Uterus (tissue), 4 donors: ENCODE data around the gene KIRREL2. TPM values are rescaled to one million over a fixed set of nuclear protein-coding genes. Genes with fewer than 3 reads are reported as not detected.

Source experiments
- DNase-seq, 2 donors: peaks; one replicate each; pipeline ENCODE4 v3.0.0-alpha.2; 2019 to 2020
- H3K27ac ChIP-seq, 2 donors: fragments of 200-600 bp; sonication (generic); 1 replicate in 1 of 2; 2 replicates in 1 of 2; pipeline ENCODE4 v1.5.1; 2016 to 2018
- H3K27me3 ChIP-seq, 2 donors: fragments of 200-600 bp; sonication (generic); one replicate each; pipeline ENCODE4 v1.5.1; 2018 to 2019; ENCODE audit warnings: control low read depth in 1 of 2
- H3K36me3 ChIP-seq, 2 donors: fragments of 200-600 bp; sonication (generic); one replicate each; pipeline ENCODE4 v1.5.1; 2019; ENCODE audit warnings: control low read depth in 1 of 2
- H3K4me1 ChIP-seq, 2 donors: fragments of 200-600 bp; sonication (generic); one replicate each; pipeline ENCODE4 v1.5.1; 2018 to 2019; ENCODE audit warnings: control low read depth in 1 of 2
- H3K4me3 ChIP-seq, 2 donors: fragments of 200-600 bp; sonication (generic); 1 replicate in 1 of 2; 2 replicates in 1 of 2; pipeline ENCODE4 v1.5.1; 2018 to 2019; ENCODE audit warnings: mild to moderate bottlenecking in 1 of 2
- H3K9me3 ChIP-seq, 2 donors: fragments of 200-600 bp; sonication (generic); one replicate each; pipeline ENCODE4 v1.5.1; 2019; ENCODE audit warnings: control low read depth in 1 of 2
- POLR2A ChIP-seq, 2 donors: fragments of 450-650 bp; IDR thresholded peaks; one replicate each; pipeline ENCODE4 v1.6.1; 2016; ENCODE audit warnings: antibody characterized with exemption in 2 of 2, mild to moderate bottlenecking in 1 of 2, moderate library complexity in 1 of 2
- intact Hi-C: fragments of 100-400 bp; cut with DNase I; formaldehyde crosslinking; loops from one replicate; pipeline ENCODE4 v1.15.1; 2023; ENCODE audit warnings: low total_unique reads
- total RNA-seq, 4 donors: library from RNA; depleted of rRNA in 3 of 4; stranded (reverse); fragments of >200 nt in 3 of 4; gene quantifications; one replicate each; pipeline versions ENCODE4 v1.1.0 to v1.2.4, GENCODE V29; 2014 to 2023
- TF ChIP-seq, protein P1 (sequence below), 4 experiments: fragments of 200-600 bp in 2 of 4; fragments of 450-650 bp in 2 of 4; sonication (generic) in 2 of 4; IDR thresholded peaks; one replicate each; pipeline ENCODE4 v1.5.1; 2016 to 2019; ENCODE audit warnings: antibody characterized with exemption in 4 of 4, mild to moderate bottlenecking in 2 of 4, moderate library complexity in 1 of 4
- donor health status: DM: yes; HTN: yes; CAD: no.

The KIRREL2 gene
- total RNA-seq, 4 donors from 2014 or later, result 0.55 to 2.8 TPM; not detected in 2

DNA sequence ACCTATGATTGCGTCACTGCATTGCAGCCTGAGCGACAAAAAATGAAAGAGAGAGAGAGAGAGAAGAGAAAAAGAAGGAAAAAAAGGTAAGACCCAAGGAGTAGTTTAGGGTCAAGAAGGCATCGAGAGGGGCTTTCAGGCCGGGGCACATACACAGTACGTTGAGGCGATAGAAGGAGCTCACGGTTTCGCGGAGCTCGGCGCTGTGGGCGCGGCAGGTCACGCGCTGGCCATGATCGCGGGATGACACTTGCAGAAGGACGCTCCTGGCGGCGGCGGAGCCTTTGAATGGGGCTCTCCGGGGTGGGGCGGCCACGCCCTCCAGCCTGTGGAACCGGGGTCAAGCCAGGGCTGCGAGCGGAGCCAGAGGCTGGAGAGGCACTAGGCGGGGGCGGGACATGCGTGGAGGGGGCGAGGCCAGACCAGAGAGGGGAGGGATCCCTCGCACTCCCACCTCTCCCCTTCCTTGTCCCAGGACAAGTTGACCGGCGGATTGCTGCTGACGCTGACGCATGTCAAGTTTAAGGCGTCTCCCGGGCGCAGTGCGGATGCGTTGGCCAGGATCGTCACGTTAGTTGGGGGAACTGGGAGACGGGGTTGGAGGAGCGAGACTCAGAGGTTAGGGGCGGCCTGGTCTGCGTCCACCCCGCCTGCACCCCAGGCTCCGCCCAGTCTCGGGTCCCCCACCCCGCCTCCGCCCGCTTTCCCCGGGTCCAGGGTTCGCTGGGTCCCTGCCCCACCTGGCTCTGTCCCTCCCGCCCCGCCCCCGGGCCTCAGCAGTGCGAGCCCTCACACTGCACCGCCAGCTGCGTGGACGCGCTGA, 11.3 kb upstream of the KIRREL2 start:
- DNase-seq, result no peak
- peaks cover 0 to 11% of the 10 kb centered on the region in 2 donors for H3K4me1 ChIP-seq
- no peak overlapping the region for H3K4me3 ChIP-seq
- peaks cover 16 to 26% of the 10 kb centered on the region in 2 donors for H3K27me3 ChIP-seq
- no peak for TF ChIP-seq POLR2A (IDR thresholded peaks at IDR 0.05)
- TF ChIP-seq, protein P1, sequence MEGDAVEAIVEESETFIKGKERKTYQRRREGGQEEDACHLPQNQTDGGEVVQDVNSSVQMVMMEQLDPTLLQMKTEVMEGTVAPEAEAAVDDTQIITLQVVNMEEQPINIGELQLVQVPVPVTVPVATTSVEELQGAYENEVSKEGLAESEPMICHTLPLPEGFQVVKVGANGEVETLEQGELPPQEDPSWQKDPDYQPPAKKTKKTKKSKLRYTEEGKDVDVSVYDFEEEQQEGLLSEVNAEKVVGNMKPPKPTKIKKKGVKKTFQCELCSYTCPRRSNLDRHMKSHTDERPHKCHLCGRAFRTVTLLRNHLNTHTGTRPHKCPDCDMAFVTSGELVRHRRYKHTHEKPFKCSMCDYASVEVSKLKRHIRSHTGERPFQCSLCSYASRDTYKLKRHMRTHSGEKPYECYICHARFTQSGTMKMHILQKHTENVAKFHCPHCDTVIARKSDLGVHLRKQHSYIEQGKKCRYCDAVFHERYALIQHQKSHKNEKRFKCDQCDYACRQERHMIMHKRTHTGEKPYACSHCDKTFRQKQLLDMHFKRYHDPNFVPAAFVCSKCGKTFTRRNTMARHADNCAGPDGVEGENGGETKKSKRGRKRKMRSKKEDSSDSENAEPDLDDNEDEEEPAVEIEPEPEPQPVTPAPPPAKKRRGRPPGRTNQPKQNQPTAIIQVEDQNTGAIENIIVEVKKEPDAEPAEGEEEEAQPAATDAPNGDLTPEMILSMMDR (IDR thresholded peaks at IDR 0.05), result no peak
- H3K27ac ChIP-seq, result no peak overlapping the region
- no peaks in the 10 kb centered on the region for H3K9me3 ChIP-seq
- H3K36me3 ChIP-seq, result no peaks in the 10 kb centered on the region
- intact Hi-C loops, result no loop called here

DNA sequence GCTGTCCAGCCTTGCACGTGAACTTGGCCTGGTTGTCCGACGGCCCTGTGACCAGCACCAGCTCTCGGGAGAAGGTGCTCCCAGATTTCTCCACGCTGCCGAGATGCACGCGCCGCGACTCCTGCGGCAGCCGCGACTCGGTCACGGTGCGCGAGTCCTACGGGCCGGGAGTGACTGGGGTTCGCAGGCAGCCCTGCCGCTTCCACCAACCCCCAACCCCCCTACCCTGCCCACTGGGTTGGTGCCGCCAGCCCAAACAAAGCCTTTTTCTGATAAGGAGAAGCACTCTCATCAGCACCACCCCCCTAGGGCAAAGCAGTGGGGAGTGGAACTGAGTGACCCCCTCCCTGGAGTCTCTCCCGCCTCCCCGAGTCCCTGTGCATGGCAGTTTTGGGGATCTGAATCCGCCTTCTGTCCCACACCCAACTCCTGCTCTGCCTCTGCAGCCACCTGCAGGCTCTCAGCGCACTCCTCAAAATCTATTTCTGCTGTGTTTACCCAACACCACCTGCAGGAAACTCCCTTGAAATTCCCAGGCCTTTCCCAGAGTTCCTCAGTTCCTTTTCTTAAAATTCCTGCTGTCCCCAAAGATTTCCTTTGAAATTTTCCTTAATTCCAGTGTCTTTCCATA, 10.6 kb upstream of the KIRREL2 start:
- DNase-seq, result no peak
- Histone ChIP-seq H3K4me1 (peaks cover 0 to 11% of the 10 kb centered on the region in 2 donors), H3K27ac (no peak overlapping the region), H3K4me3 (no peak overlapping the region), H3K9me3 (no peaks in the 10 kb centered on the region), H3K36me3 (no peaks in the 10 kb centered on the region), H3K27me3 (peaks cover 16 to 26% of the 10 kb centered on the region in 2 donors)
- intact Hi-C loops, result no loop called here
- TF ChIP-seq, protein P1 (IDR thresholded peaks at IDR 0.05), result no peak
- no peak for TF ChIP-seq POLR2A (IDR thresholded peaks at IDR 0.05)

DNA sequence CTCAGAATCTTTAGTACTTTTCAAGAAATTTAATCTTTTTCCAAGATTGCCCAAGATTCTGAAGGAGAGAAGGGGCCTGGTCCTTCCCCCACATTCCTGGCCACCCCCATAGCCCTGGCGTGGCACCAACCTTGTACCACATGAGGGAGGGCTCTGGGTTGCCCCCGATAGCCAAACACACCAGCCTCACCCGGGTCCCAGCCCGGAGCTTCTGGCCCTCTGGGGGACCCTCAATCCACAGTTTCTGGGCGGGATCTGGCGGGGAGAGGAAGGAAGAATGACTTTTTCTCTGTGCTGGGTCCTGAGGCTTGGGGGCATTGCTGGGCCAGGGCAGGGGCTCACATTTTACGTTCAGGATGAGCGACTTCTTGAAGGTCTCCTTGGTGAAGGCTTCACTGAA, 8.8 kb upstream of the KIRREL2 start:
- H3K4me1 ChIP-seq, result peaks cover 0 to 11% of the 10 kb centered on the region in 2 donors
- H3K27ac ChIP-seq, result no peak overlapping the region
- no peak for DNase-seq
- H3K36me3 ChIP-seq, result no peaks in the 10 kb centered on the region
- TF ChIP-seq, protein P1 (IDR thresholded peaks at IDR 0.05), result no peak
- TF ChIP-seq POLR2A (IDR thresholded peaks at IDR 0.05), result no peak
- peaks cover 16 to 26% of the 10 kb centered on the region in 2 donors for H3K27me3 ChIP-seq
- no peaks in the 10 kb centered on the region for H3K9me3 ChIP-seq
- intact Hi-C loops, result no loop called here
- H3K4me3 ChIP-seq, result no peak overlapping the region

DNA sequence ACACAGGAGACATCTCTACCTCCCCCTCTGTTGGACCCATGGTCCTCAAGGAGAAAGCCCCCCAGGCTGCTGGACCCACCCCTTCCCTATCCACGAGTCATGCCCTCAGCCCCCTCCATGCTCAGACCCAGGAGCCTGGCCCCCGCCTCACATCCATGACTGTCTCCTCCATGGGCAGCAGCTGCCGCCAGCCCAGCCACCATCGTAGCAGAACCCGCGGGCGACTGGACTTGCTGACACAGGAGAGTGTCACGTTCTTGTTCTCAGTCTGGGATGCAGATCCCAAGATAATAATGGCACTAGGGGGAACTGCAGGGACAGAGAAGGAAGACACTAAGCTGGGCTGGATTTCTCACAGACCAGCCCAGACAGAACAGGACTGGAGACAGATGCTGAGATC, 8.2 kb upstream of the KIRREL2 start:
- Histone ChIP-seq H3K36me3 (no peaks in the 10 kb centered on the region), H3K27ac (no peak overlapping the region), H3K4me1 (peaks cover 0 to 11% of the 10 kb centered on the region in 2 donors), H3K9me3 (no peaks in the 10 kb centered on the region), H3K4me3 (no peak overlapping the region), H3K27me3 (peaks cover 16 to 26% of the 10 kb centered on the region in 2 donors)
- intact Hi-C loops, result no loop called here
- DNase-seq, result no peak
- TF ChIP-seq POLR2A (IDR thresholded peaks at IDR 0.05), result no peak

DNA sequence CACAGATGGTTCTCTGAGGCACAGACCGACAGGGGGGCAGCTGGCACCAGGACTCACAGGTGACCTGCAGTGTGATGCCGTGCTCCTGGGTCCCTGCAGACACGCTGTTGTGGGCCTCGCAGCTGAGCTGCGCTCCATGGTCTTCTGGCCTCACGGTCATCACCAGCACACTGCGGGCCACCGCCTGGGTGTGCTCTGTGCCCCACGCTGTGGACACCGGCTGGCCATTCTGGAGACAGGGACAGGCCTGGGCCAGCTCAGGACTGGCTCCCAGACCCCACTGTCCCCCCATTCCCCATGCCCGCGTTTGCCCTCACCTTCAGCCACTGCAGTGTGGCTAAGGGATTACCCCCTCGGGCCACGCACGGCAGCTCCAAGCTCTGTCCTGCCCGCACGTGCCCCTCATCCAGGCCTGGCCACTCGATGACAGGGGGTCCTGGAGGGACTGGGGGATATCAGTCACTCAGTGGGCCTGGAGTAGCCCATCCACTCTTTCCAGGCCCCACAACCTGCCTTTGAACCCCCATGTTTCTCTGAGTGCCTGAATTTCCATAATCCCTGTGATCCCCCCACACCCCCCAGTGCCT, 7.7 kb upstream of the KIRREL2 start:
- TF ChIP-seq POLR2A (IDR thresholded peaks at IDR 0.05), result no peak
- TF ChIP-seq, protein P1 (IDR thresholded peaks at IDR 0.05), result no peak
- Histone ChIP-seq H3K27me3 (peaks cover 11 to 30% of the 10 kb centered on the region in 2 donors), H3K36me3 (no peaks in the 10 kb centered on the region), H3K4me3 (no peak overlapping the region), H3K27ac (no peak overlapping the region), H3K9me3 (no peaks in the 10 kb centered on the region), H3K4me1 (peaks cover 0 to 11% of the 10 kb centered on the region in 2 donors)
- no peak for DNase-seq
- intact Hi-C loops, result no loop called here
